GM21723 (cell line): ENCODE measurements around the gene ABCA13.
"Not testable (repeated sequence)": the region's sequence is repeated elsewhere in the genome, so short reads cannot be mapped to it uniquely, and the experiment has no call there.

Experiments
- ATAC-seq: cut with Tn5 transposase; IDR thresholded peaks from one replicate; pipeline ENCODE4 v1.9.1; 2021; ENCODE audit warnings: mild to moderate bottlenecking, moderate library complexity; ENCODE audit not compliant: unreplicated experiment

ABCA13 gene, protein sequence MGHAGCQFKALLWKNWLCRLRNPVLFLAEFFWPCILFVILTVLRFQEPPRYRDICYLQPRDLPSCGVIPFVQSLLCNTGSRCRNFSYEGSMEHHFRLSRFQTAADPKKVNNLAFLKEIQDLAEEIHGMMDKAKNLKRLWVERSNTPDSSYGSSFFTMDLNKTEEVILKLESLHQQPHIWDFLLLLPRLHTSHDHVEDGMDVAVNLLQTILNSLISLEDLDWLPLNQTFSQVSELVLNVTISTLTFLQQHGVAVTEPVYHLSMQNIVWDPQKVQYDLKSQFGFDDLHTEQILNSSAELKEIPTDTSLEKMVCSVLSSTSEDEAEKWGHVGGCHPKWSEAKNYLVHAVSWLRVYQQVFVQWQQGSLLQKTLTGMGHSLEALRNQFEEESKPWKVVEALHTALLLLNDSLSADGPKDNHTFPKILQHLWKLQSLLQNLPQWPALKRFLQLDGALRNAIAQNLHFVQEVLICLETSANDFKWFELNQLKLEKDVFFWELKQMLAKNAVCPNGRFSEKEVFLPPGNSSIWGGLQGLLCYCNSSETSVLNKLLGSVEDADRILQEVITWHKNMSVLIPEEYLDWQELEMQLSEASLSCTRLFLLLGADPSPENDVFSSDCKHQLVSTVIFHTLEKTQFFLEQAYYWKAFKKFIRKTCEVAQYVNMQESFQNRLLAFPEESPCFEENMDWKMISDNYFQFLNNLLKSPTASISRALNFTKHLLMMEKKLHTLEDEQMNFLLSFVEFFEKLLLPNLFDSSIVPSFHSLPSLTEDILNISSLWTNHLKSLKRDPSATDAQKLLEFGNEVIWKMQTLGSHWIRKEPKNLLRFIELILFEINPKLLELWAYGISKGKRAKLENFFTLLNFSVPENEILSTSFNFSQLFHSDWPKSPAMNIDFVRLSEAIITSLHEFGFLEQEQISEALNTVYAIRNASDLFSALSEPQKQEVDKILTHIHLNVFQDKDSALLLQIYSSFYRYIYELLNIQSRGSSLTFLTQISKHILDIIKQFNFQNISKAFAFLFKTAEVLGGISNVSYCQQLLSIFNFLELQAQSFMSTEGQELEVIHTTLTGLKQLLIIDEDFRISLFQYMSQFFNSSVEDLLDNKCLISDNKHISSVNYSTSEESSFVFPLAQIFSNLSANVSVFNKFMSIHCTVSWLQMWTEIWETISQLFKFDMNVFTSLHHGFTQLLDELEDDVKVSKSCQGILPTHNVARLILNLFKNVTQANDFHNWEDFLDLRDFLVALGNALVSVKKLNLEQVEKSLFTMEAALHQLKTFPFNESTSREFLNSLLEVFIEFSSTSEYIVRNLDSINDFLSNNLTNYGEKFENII (N-terminal part only)

DNA sequence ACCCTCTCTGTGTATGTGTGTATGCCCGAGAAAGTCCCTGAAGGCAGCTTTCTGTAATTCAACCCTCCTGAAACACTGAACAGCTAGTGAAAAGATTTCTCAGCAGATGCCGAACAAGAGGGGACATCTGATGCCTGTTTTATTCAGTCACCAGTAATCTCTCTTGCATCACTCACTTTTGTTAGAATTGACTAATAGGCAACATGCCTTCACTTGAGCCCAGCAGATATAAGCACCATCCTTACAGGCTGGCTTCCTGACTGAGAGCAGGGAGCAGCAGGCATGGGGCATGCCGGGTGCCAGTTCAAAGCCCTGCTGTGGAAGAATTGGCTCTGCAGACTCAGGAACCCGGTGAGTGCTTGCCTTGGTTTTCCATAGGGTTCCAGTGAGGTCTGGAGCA, at the start of gene ABCA13:
ABCA13 (plus strand) TSS at position 257 of the 400 bp plus-strand sequence; CDS start at position 283, 26 bp downstream.
- no peak for ATAC-seq

DNA sequence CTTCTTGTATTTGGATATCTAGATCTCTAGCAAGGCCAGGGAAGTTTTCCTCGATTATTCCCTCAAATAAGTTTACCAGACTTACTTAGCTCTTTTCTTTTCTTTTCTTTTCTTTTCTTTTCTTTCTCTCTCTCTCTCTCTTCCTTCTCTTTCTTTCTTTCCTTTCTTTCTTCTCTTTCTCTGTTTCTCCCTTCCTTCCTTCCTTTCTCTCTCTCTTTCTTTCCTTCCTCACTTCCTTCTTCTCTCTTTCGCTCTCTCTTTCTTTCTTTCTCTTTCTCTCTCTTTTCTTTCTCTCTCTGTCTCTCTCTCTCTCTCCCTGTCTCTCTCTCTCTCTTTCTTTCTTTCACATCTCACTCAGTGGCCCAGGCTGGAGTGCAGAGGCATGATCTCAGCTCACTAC, 45.2 kb upstream of the ABCA13 start:
- no peak for ATAC-seq

GRCh38 chr7:48130658-48131108, 40.6 kb upstream of the ABCA13 start:
- no peak for ATAC-seq

DNA sequence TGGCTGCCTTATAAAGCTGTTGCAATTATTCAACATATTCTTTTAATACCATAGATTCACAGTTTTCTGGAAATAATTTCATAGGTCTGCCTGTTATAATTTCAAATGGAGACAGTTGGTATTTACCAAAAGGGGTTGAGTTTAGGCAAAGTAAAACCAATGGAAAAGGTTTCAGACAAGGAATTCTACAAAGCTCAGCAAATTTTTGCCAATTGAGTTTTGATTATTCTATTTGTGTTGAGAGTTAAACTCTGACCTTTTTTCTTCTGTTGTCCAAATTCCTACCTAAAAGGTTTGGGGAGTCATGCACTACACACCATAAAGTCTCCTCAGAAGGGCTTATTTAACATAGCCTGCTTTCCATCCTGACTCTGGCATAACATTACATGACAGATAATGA, 38.5 kb upstream of the ABCA13 start:
- no peak for ATAC-seq

- ATAC-seq: no peak
Measured at GRCh38 chr7:48139459-48139858, 31.8 kb upstream of the ABCA13 start.

DNA sequence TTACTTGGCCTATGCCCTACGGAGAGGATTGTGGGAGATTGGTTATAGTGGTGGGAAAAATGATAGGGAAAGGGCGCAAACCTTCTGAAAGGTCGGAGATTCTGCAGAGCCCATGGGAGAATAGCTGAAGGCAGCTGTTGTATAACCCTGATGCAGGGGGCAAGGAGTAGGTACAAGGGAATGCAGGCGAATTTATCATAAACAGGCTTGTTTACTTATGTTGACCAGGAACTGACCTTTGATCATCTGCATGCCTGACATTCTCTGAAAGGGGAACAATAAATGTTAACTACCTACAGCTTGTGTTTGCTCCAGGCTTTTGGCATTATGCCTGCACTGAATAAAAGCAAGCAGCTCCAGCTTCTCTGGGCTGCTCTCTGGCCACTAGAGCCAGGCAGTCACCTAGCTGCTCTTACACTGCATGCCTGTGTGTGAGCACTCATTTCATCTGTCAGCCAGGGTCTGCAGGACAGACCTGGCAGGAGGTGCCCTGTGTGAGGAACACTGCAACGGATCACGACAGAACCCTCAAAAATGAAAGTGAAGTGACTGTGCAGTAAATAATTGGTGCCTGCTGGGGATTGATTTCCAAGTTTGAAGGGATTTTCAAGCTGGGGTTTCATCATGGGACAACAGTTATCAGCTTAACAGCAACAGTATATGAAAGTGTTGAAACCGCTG, 31.1 kb upstream of the ABCA13 start:
- no peak for ATAC-seq

DNA sequence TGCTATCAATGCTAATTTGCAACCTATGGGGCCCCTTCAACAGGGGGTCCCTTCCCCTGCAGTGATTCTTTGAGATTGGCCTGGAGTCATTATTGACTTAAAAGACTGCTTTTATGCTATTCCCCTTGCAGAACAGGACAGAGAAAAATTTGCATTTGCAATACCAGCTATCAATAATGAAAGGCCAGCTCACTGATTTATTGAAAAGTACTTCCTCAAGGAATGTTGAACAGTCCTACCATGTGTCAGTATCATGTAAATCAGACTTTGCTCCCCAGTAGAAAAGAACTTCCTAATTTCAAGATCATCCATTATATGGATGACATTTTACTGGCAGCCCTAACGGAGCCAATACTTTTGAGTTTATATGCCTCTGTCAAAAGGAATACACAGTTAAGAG, 29.7 kb upstream of the ABCA13 start:
- no peak for ATAC-seq

GRCh38 chr7:48144291-48144768, 26.9 kb upstream of the ABCA13 start:
- no peak for ATAC-seq

GRCh38 chr7:48147078-48147591, 24.1 kb upstream of the ABCA13 start:
- ATAC-seq: no peak

DNA sequence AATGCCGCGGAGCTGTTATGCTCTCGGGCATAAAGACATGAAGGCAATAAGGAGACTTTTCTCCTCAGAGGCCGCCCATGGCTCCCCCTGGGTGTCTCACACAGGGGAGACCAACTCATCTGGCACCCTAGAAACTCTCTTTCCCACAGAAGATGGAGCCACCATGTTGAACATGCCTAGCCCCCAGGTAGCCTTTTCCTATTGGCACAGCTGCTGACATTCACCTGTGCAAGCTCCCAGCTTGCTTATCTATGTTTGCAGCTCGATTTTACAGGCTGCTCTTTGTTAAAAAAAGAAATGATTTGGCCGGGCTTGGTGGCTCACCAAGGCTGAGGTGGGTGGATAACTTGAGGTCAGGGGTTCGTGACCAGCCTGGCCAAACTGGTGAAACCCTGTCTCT, 23.6 kb upstream of the ABCA13 start:
- not testable (repeated sequence) for ATAC-seq

DNA sequence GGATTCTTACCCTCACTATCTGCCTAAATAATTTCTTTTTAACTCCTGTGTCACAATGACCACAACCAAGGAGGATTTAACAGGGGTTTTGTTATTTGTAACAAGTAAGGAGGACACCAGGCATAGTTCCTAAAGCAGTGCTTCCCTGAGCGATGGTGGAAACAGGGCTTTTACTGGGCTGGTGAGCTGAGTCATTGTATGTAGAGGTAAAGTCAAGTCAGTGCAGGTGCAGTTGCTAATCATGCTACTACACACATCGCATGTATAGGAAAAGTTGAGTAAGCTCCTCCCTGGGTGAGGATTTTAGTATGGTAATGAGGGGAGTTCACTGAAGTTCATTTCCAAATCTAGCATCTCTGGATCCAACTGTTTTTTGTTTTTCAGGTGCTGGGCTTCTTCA, 22.9 kb upstream of the ABCA13 start:
- no peak for ATAC-seq

DNA sequence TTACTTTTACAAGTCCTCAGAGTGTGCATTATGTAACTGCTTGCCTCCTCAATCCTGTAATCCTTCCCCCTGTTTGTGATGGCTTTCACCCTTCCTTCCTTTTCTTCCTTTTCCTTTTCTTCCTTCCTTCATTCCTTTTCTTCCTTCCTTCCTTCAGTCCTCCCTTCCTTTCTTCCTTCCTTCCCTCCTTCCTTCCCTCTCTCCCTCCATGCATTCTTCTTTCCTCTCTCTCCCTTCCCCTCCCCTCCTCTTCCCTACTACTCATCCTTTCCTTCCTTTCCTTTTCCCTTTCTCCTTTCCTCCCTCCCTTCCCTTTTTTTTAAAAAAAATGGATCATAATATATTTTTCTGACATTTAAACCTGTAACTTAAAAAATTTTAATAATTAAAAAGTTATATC, 22.2 kb upstream of the ABCA13 start:
- ATAC-seq: no peak

- ATAC-seq: no peak
Measured at GRCh38 chr7:48150086-48150485, 21.2 kb upstream of the ABCA13 start.

- ATAC-seq: peak; percentile 68
Measured at GRCh38 chr7:48154792-48155413, 16.4 kb upstream of the ABCA13 start.

DNA sequence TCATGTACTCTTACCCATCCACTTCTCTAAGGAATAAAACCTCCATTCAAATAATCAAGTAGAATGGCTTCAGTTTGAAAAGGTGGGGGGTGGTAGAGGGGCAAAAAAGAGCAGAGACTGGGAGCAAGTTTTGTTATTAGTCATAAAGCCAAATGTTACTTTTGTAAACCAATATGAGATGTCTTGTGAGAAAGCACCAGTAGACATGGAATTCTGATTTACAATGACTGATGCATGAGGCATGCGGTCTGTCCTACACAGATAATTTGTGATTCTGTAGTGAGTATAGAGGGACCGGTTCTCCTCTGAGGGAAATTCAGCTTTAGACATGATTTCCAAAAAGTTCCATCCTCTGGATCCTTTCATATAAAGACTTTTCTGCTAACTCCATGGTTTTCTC, 12.9 kb upstream of the ABCA13 start:
- no peak for ATAC-seq

DNA sequence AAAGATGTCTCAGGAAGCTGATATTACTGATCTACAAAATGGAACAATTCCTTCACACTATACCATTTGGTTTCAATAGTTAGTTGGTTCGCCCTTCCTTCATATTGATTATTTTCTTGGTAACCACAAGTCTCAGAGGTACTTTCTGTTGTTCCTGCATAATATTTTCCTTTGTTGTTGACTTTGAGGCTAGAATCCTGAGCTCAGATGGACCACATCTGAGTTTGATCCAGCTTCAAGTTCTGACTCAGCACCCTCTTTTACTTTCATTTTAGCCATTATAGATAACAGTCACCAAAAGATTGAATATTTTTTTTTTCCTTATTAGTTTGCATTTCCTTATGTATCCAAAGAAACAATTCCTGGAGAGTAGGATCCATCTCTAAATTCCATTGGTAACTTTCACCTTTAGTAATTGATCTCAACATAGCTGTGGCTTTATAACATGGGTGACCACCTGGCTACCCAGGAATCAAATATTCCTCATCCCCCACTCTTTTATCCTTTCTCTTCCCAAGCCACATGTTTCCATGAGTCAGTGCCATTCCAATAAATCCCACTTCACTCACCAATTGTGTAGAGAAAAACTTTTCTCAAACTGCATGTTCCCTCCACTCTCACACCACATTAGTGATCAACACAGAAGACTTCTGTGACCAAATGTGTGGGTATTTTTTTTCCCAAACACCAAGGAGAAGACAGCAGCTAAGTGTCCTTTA, 9.7 kb upstream of the ABCA13 start:
- ATAC-seq: no peak

DNA sequence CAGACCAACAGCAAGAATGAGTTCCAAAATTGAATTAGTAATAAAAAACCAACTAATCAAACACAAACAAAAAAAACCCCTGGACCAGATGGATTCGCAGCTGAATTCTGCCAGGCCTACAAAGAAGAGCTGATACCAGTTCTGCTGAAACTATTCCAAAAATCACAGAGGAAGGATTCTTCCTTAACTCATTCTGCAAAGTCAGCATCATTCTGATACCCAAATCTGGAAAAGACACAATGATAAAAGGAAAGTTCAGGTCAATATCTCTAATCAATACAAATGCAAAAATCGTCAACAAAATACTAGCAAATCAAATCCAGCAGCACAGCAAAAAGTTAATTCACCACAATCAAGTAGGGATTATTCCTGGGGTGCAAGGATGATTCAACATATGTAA, 6.1 kb upstream of the ABCA13 start:
- ATAC-seq: no peak

DNA sequence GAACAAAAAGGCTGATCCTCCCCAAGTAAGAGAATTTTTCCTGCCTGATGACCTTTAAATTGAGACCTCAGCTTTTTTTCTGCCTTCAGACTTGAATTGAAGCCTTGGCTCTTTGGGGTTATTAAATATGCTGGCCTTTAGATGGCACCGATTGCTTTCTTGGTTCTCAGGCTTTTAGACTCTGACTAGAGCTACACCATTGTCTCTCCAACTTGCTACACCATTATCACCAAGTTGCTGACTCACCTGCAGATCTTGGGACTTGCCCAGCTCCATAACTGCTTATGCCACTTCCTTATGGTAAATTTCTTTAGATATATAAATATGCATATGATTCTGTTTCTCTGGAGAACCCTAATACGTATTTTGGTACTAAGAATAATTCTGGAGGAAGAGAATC, 3.1 kb upstream of the ABCA13 start:
- ATAC-seq: no peak

DNA sequence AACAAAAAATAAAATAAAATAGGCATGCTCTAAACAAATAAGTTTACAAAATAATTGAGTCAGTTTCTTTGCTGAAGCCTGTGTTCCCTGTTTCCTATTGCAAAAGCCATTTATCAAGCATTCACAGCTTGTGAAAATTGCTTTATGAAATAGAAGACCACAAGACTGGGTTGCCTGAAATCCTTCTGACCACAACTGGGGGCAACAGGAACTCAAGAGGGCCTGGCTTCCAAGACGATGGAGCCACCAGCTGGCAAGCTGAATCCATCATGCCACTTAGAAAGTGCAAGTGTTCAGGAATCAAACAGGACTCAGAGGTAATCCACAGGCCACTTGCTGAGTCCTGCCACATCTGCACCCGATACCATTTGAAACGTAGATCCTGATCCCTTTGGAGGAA, 752 bp upstream of the ABCA13 start:
- no peak for ATAC-seq
